Progenitor cell of endocrine pancreas (in vitro differentiated cells): Measurements from ENCODE around the gene PRKCH. TPM values are rescaled to one million over a fixed set of nuclear protein-coding genes. Genes with fewer than 3 reads are reported as not detected.

Experiments
- DNase-seq: peaks from one replicate; pipeline ENCODE4 v3.0.0; 2021; ENCODE audit warnings: low spot score; ENCODE audit not compliant: unreplicated experiment
- H3K27ac Mint-ChIP-seq: 2 replicates; pipeline ENCODE4 v1.8.0; 2021; ENCODE audit warnings: mild to moderate bottlenecking, moderate library complexity, mixed read lengths
- H3K27me3 Mint-ChIP-seq: 2 replicates; pipeline ENCODE4 v1.8.0; 2021; ENCODE audit warnings: mixed read lengths
- H3K36me3 Mint-ChIP-seq: 2 replicates; pipeline ENCODE4 v1.8.0; 2022; ENCODE audit warnings: mixed read lengths; ENCODE audit not compliant: insufficient read depth
- H3K4me1 Mint-ChIP-seq: 2 replicates; pipeline ENCODE4 v1.8.0; 2021; ENCODE audit warnings: low read depth, mixed read lengths
- H3K4me3 Mint-ChIP-seq: 2 replicates; pipeline ENCODE4 v1.8.0; 2021; ENCODE audit warnings: low read depth, mild to moderate bottlenecking, moderate library complexity, mixed read lengths
- H3K9me3 Mint-ChIP-seq: 2 replicates; pipeline ENCODE4 v1.8.0; 2021; ENCODE audit warnings: low read depth, mixed read lengths
- total RNA-seq: library from RNA; stranded (reverse); gene quantifications from 2 replicates; pipeline ENCODE4 v1.2.1, GENCODE V29; 2021
- TF ChIP-seq, protein P1 (sequence below): fragments of 200-600 bp; sonication (generic); IDR thresholded peaks from one replicate; pipeline ENCODE4 v1.5.0; 2021; ENCODE audit warnings: antibody characterized with exemption, mild to moderate bottlenecking; ENCODE audit not compliant: unreplicated experiment

Gene PRKCH
- total RNA-seq, 1 donor from 2014 or later, result 4.5 TPM

DNA sequence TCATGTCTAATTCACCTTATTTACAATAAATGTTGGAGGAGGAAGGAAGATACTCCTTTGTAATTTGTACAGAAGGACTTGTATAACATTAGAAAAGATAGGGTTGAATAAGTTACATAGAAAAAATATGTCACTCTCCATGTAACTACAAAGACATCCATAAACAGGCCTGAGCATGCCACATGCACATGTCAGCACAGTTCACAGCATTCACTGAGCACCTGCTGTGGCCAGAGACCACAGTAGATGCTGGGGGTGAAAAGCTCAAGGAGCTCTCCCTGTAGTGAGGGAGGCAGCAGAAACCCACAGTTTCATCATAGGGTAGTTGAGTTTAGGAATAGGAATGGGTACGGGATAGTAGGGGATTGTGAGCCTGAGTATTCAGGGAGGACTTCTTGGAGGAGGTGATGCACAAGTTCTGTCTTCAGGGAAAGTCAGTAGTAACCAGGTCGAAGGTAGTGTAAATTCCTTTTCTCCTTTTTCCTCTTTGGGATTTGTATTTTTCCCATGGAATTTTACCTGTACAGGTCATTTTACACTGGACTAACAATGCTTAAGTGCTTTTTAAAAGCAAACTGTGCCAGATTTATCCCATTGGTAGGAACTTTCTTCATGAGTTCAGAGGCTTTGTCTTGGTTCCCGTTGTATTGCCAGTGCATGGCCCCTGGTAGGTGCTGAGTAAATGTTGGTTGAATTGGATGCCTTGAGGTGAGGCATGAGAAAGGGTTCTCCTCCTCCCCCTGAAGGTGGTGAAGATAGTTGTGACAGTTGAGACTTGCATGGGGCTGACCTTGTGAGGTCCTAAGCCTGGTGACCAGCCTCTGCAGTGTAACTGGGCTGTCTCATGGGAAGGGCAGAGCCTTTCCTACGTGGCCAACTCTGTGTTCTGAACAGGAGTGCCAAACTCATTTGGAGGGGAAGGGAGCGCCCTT is 20.2 kb downstream of the PRKCH start:
- no peak for DNase-seq
- H3K9me3 Mint-ChIP-seq, result no peaks in the 10 kb centered on the region
- TF ChIP-seq, protein P1, sequence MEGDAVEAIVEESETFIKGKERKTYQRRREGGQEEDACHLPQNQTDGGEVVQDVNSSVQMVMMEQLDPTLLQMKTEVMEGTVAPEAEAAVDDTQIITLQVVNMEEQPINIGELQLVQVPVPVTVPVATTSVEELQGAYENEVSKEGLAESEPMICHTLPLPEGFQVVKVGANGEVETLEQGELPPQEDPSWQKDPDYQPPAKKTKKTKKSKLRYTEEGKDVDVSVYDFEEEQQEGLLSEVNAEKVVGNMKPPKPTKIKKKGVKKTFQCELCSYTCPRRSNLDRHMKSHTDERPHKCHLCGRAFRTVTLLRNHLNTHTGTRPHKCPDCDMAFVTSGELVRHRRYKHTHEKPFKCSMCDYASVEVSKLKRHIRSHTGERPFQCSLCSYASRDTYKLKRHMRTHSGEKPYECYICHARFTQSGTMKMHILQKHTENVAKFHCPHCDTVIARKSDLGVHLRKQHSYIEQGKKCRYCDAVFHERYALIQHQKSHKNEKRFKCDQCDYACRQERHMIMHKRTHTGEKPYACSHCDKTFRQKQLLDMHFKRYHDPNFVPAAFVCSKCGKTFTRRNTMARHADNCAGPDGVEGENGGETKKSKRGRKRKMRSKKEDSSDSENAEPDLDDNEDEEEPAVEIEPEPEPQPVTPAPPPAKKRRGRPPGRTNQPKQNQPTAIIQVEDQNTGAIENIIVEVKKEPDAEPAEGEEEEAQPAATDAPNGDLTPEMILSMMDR, result no peak
- H3K36me3 Mint-ChIP-seq, result no peaks in the 10 kb centered on the region
- H3K4me1 Mint-ChIP-seq, result peaks cover 17% of the 10 kb centered on the region
- H3K27me3 Mint-ChIP-seq, result peaks cover 3% of the 10 kb centered on the region
- H3K27ac Mint-ChIP-seq, result no peak overlapping the region
- no peak overlapping the region for H3K4me3 Mint-ChIP-seq

DNA sequence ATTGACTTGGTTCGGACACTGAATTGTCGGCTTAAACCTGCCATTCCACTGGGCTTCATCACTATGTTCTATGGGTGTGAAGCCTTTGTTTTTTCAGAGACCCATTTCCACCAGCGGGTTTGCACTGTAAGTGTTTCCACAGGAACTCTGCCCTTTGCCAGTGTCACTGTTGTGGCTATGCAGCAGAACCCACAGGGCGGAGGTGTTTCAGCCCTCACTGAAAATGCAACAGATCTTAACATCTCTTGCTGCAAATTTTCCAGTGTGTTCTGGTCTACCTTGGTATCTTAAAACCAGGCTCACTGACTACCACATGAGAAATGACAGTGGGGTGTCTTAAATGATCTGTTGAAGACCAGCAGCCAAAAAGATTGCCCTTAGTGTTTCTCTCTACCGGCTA is 21.1 kb downstream of the PRKCH start:
- peaks cover 19% of the 10 kb centered on the region for H3K4me1 Mint-ChIP-seq
- TF ChIP-seq, protein P1, result no peak
- no peaks in the 10 kb centered on the region for H3K9me3 Mint-ChIP-seq
- no peak overlapping the region for H3K4me3 Mint-ChIP-seq
- H3K27ac Mint-ChIP-seq, result no peak overlapping the region
- H3K27me3 Mint-ChIP-seq, result peaks cover 3% of the 10 kb centered on the region
- H3K36me3 Mint-ChIP-seq, result no peaks in the 10 kb centered on the region
- DNase-seq, result no peak

DNA sequence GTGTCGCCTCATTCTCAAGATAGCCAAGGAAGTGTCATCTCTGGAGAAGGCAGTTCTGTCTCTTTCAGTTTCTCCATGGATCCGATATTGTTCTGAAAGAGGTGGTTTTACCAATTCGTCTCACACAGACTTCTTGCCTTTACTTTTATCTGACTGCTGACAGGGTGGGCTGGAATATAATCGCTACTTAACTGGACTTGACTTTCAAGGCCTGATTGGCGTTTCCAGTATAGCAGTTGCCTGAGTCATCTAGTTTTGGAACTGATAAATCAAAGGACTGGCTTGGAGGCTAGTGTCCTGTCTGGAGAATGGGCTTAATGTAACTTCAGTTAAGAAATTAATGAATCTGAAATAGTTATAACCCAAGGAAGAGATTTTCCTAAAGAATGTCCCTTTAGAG is 21.6 kb downstream of the PRKCH start:
- H3K36me3 Mint-ChIP-seq, result no peaks in the 10 kb centered on the region
- no peaks in the 10 kb centered on the region for H3K9me3 Mint-ChIP-seq
- H3K27ac Mint-ChIP-seq, result no peak overlapping the region
- H3K4me1 Mint-ChIP-seq, result peaks cover 17% of the 10 kb centered on the region
- no peak for DNase-seq
- H3K4me3 Mint-ChIP-seq, result no peak overlapping the region
- TF ChIP-seq, protein P1, result no peak
- H3K27me3 Mint-ChIP-seq, result peaks cover 3% of the 10 kb centered on the region

DNA sequence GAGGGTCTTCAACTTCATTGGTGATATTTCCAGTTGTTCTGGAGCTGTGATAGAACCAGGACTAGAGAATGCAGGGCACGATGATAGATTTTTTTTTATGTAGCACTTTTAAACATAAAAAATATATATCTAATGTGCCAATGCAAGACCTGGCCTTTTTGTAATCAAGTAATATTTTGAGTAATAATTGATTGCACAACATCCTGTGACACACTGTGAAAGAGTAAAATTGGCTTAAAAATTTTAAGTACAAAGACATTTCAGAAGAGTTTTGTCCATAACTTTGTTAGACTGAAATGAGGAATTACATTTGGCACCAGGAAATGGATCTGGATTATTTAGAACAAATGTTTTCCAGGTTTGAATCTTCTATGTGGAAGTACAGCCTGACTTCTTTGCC is 22.1 kb downstream of the PRKCH start:
- Mint-ChIP-seq H3K36me3 (no peaks in the 10 kb centered on the region), H3K27ac (no peak overlapping the region), H3K9me3 (no peaks in the 10 kb centered on the region), H3K4me1 (peaks cover 12% of the 10 kb centered on the region), H3K27me3 (peaks cover 3% of the 10 kb centered on the region), H3K4me3 (no peak overlapping the region)
- DNase-seq, result no peak
- TF ChIP-seq, protein P1, result no peak

DNA sequence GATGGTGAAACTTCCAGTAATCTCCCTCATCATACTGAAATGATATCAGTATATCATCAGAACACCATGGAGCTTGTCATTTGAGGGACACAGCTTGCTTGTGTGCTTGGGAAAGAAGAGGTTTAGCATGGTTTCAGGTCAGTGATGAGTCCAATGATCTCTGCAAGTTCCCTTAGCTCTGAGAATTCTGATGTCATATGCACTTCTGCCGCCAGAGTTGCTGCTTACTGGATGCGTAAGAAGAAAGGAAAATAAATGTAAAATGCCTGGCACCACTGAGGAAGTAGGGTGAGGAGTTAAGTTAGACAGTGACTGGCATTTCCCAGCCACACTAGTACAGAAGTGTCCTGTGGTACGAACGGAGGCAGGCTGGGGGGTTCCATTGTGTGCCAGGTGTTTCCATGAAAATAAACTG is 22.6 kb downstream of the PRKCH start:
- Mint-ChIP-seq H3K4me1 (peaks cover 10% of the 10 kb centered on the region), H3K9me3 (no peaks in the 10 kb centered on the region)
- no peak for DNase-seq

More for the DNA sequence above, 22.6 kb downstream of the PRKCH start:
- Mint-ChIP-seq H3K27ac (no peak overlapping the region), H3K4me3 (no peak overlapping the region), H3K27me3 (peaks cover 3% of the 10 kb centered on the region), H3K36me3 (no peaks in the 10 kb centered on the region)
- TF ChIP-seq, protein P1, result no peak
